Erythroblast (primary cell): ENCODE measurements around the gene GSTA2.
"Not testable (repeated sequence)": the region's sequence is repeated elsewhere in the genome, so short reads cannot be mapped to it uniquely, and the experiment has no call there.

ENCODE experiments used
- GATA1 ChIP-seq: IDR thresholded peaks from 2 replicates; pipeline ENCODE4 v1.6.1; 2011; ENCODE audit warnings: low read depth, mild to moderate bottlenecking, control low read depth, low read length, moderate library complexity
- POLR2A ChIP-seq: IDR thresholded peaks from 2 replicates; pipeline ENCODE4 v1.6.1; 2011; ENCODE audit warnings: mild to moderate bottlenecking, low read length

GRCh38 chr6:52789658-52790057, 26.4 kb upstream of the GSTA2 start:
- not testable (repeated sequence) for TF ChIP-seq POLR2A, GATA1
